ENCODE results near the gene SLC4A5.
"Not testable (repeated sequence)": the region's sequence is repeated elsewhere in the genome, so short reads cannot be mapped to it uniquely, and the experiment has no call there.

Gene SLC4A5

DNA sequence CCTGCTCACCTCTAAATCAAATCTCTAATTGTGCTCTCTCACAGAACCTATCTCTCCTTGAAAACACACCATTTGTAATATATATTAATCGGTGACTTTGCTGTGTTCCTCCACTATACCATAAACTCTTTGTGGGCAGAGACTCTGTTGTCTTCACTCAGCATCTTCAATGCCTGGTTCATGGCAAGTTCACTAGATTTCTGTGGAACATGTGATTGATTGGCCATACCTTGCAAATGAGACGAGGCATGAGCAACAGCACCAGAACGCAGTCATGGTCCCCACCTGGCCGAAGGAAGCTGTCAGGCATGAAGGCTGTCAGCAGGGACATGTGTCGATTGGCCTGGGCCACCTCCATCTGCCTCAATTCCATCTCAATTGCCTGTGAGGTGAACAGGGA, 25.3 kb upstream of the SLC4A5 start:
- DNase-seq (ENCODE audit: low read depth in 3 of 3, low spot score in 1 of 3): no peak

DNA sequence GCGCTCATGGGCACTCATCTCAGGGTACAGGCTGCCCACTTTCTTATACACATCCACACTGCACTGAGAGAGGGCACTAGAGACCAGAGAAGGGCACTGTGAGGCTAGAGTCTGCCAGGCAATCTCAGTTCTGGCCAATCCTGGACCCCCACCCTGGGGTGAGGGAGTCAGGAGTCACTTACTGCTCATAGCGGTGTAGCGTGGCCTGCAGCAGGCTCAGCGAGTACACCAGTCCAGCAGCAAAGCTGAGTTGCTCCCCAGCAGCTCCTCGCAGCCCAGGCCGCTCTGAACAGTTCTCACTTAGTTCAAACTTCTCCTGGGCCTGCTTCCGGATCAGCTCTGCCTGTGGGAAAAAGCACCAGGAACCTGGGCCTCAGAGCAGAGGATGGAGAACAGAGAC, 24.6 kb upstream of the SLC4A5 start:
- DNase-seq (ENCODE audit: low read depth in 3 of 3, low spot score in 1 of 3): no peak

DNA sequence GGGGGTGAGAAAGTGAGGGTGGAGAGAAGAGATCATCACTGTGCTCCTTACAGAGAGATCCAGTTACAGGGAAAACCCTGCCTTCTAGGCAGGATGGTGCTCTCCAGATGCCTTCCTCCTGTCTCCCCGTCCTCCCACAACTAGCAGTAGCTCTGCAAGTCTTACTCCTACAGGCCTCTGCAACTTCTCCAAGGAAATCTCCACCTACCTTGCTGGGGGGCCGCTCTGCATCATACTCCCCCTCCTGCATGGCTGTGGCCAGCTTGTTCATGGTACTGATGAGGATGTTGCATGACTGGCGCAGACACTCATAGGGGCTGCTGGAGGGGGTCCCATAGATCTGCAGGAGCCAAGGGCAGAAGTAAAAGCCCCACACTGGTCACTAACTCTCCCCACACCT, 22.8 kb upstream of the SLC4A5 start:
- DNase-seq (ENCODE audit: low read depth in 3 of 3, low spot score in 1 of 3): no peak

DNA sequence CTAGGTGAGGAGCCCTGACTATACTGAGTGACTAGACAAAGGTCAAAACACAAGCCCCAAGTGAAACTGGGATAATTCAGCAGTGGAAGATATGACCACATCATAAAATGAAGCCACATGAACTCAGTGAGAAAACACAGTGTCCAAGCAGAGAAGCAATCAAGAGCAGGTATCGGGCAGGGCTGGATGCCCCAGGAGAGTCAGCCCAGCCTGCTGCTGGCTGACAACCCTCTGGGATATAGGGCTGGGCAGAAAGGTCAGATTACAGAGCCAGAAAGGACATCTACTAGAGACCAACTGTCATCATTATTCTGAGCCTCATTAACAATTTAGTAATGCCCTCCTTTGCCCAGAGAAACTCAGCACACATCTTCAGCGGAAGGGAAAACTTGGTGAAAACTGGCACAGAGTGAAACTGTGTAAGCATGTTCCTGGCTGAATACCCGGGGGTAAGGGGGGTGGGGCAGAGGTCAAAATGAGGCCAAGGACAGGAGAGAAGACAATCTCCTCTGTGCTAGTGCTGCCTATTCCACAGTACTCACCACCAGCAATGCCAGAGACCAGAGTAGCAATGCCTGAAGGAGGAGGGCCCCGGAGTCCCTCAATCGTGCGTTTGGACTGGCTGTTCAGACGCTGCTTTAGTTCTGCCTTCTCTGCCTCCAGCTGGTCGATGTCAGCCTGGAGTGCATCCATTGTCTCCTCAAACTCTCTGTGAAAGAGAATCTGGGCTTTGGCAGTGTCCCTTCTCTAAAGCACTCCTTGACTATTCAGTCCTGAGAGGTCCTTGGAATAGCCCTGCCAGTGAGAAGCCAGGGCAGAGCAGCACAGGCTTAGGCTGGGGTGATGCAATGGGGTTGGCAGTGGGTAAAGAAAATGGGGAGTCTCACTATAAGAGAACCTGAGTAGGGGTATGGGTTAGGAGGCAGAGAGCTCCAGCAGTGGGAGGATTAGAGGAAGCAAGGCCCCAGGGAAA, 21.6 kb upstream of the SLC4A5 start:
- DNase-seq (ENCODE audit: low read depth in 3 of 3, low spot score in 1 of 3): no peak

DNA sequence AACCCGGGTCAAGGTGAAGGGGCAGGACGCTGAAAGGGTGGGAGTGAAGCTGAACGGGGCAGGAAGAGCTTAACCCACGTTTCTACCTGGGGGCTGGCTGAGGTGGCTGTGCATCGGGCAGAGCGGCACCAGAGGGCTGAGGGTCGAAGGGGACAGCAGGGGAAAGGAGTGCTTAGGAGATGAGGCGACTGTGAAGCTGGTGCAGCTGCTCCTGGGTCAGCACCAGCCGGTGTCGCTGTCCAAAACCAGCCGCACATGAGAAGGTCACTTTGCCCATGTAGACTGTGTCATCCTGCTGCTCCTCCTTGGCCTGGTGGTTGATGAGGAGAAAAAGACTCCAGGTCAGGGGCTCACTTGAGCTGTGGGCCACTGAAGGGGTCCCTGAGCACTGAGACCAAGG, 18.1 kb upstream of the SLC4A5 start:
- DNase-seq (ENCODE audit: low read depth in 3 of 3, low spot score in 1 of 3): no peak

DNA sequence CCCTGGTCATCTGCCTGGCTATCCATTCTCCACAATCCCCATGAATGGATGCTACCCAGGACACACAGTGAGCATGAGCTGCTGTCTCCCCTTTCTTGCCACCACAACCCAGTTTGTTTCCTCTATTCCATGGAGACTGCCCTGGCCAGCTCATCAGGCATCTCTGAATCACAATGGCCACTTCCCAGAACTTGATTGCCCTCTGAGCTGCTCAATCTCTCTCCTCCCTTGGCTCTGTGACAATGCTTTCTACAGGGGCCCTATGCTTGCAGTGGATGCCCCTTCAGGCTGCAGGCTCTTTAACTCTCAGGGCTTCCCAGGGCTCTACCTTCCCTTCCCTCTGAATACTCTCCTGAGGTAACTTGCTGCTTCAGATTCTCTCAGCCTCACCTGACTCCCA, 14.4 kb upstream of the SLC4A5 start:
- no peak for DNase-seq (ENCODE audit: low read depth in 3 of 3, low spot score in 1 of 3)

DNA sequence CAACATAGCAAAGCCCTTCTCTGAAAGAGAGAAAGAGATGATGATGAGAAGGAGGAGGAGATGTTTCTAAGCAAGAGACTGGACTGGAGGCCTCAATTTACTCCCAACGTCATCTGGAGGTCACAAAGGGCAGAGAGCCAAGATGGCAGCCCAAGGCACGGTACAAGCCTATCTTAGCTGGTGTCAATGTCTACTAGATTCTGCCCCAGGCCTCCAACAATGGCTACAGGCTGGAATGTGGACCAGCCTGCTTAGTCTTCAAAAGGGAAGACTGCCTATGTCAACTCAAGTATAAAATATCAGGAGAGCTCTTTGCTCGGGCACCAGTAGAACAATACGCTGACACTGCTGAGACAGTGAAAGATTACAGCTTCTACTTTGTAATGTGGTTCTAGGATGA, 6.7 kb upstream of the SLC4A5 start:
- no peak for DNase-seq (ENCODE audit: low read depth in 3 of 3, low spot score in 1 of 3)

DNA sequence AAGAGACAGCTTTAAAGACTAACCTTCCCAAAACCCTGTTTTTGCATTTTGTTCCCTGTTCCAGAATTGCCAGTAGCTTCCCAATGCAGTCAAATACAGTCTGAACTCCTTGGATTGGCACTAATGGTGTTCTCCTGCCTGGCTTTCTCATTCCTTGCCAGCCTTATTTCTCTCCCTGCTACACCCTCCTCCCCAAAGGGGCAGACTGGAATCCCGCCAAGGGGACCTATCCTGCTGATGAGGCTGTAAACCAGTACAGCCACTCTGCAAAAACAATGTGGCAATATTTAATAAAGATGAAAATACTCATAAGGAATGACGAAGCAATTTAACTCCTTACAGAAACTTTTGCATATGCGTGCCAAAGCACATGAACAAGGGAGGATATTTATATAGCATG, 4.5 kb upstream of the SLC4A5 start:
- no peak for DNase-seq (ENCODE audit: low read depth in 3 of 3, low spot score in 1 of 3)

DNA sequence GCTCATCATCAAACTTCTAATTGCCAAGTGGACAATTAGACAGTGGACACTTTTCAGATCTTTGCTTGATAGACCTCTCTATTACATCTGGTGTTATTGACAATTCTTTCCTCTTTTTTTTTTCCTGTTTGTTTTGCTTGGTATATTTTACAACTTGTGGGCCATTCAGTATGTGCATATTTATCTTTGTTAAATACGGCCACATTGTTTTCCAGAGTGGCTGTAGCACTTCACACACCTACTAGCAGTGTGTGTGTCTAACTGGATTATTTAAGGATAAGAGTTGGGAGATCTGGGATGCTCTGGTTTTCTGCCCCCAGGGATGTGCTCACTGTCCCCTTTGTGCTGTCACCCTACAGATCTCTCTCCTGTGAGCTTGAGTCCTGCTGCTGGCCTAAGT, 4.1 kb upstream of the SLC4A5 start:
- no peak for DNase-seq (ENCODE audit: low read depth in 3 of 3, low spot score in 1 of 3)

DNA sequence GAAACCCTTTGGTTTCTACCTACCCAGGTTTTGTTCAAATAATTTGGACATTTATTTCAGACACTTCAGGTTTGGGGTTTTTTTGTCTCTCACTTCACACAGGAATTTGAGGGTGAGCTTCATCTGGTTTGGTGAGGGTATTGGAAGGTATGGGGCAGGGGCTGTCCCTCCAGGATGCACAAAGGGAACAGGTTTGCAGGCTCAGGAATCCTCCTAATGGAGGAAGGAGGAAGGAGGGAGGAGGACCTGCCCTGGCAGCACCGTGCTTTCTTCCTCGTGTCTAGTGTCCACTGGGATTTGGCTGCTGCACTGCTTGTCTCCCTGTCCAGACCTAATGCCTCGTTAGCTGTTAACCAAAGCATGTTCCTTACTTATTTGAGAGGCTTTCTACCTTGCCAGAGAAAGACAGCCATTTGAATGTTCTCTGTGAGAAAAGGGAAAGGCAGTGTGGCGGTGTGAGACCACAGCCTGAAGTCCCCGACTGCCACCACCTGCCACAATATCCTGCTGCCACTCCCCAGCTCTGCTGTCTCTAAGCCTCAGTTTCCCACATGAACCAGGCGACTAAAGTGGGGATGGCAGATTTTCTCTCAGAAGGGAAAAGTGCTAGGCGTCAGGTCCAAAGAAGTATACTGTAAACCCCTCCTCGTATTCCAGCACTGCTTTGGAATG, 2.2 kb upstream of the SLC4A5 start:
- no peak for DNase-seq (ENCODE audit: low read depth in 3 of 3, low spot score in 1 of 3)

DNA sequence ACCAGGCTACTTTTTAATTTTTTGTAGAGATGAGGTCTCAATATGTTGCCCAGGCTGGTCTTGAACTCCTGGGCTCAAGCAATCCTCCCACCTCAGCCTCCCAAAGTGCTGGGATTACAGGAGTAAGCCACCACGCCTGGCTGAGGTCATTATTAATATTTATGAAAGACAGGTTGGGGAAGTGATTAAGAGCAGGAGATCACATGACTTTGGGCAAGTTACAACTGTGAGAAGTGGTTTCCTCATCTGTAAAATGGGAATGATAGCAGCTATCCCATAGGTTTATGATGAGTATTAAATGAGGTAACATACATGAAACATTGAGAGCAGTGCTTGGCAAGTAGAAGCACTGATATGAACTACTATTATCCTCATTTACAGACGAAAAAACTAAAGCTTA, 7.0 kb downstream of the SLC4A5 start:
- not testable (repeated sequence) for DNase-seq (ENCODE audit: low read depth in 3 of 3, low spot score in 1 of 3)

DNA sequence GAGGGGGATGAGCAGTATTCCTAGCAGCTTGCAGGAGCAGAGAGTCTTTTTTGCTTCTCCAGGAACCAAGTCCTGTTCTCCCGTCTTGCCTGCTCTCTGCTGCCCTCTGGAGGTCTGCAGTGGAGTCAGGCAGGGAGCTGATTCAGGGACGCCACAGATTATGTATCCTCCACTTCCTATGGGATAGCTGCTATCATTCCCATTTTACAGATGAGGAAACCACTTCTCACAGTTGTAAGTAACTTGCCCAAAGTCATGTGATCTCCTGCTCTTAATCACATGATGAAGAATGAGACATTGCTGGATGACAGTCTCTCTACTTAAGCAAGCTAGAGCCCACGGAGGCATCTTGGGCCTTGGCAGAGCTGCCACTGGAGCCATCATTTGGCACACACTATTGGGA, 8.3 kb downstream of the SLC4A5 start:
- peak; percentile 38 to 66 (median 50) for DNase-seq (ENCODE audit: low read depth in 3 of 3, low spot score in 1 of 3)

DNA sequence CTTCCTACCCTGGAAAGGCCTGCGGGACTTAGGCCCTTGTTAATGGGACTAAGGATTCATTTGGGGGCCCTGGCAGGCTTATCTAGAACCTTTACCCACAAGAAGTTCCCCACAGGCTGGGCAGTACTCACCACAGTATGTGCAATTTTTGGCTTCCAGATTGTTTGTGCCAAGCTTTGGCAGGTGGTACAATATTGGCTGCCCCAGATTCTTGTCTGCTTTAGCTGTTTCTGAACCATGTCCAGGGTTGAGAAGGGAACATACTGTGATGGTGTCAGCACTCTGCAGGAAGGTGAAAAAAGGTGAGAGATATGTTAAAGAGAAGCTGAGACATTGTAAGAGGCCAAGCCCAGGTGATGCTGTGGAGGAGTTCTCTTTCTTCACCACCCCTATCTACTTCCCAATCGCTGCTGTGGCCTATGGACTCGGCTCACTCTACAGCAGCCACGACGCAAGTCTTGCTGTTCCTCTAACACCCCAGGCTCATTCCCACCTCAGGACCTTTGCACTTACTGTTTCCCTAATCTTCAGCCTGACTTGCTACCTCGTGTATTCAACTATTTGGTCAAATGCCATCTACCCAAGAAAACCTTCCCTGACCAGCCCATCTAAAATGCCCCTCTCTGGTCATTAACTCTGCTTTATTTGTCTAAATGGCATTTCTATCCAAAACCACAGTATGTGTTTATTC, 9.2 kb downstream of the SLC4A5 start:
- DNase-seq (ENCODE audit: low read depth in 3 of 3, low spot score in 1 of 3): no peak

DNA sequence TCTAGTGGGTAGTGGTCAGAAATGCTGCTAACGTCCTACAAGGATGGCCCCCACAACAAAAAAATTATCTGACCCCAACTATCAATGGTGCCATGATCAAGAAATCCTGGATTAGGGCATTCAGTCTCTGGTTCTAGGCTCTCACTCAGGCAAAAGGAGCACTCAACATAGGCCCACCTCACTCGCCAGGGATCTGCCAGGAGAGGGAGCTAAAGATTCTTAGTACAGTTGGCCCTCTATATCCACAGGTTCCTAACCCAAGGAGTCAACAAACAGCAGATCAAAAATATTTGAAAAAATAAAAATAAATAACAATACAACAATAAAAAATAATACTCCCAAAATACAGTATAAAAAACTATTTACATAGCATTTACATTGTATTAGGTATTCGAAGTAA, 10.0 kb downstream of the SLC4A5 start:
- DNase-seq (ENCODE audit: low read depth in 3 of 3, low spot score in 1 of 3): no peak

DNA sequence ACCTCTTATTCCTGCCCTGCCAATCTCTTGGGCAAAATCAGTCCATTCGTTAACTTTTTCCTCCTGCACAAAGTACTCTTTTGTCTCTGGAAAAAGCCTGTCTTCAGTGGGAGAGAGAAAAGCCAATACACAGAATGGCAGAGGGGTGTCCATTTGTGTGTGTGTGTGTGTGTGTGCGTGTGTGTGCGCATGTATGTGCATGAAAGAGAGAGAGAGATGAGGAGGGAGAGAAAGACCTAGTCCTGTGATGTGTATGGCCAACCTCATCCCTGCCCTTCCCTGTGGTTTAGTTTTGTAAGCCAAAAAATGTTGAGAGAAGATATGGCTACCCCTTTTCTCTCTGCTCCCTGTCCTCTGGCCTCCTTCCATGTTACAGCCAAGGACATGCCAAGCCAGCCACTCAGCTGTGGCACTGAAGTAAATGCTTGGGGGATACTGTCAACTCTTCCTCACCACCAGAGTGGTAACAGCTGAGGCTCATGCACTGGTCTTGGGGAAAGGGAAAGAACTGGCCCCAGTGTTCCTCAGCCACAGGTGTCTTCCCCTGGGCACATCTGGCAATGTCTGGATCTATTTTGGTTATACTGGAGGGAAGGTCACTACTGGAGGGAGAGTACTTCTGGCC, 10.6 kb downstream of the SLC4A5 start:
- no peak for DNase-seq (ENCODE audit: low read depth in 3 of 3, low spot score in 1 of 3)

DNA sequence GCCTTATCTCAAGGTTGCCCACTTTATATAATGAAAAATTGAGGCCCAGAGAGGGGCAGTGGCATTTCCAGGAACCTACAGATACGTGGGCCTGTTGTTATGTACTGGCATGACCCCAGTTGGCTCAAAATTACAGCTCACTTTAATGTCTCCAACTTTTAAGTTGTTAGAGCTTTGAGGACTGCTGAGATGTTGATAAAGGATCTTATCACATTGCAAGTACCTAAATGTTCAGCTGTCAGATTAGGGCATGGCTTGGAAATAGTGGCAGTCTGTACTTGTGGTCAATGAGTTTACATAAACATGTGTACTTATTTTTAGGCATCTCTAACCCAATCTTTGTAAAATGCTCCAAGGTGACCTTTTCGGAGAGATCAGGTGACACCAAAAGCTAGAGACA, 14.6 kb downstream of the SLC4A5 start:
- DNase-seq (ENCODE audit: low read depth in 3 of 3, low spot score in 1 of 3): no peak

DNA sequence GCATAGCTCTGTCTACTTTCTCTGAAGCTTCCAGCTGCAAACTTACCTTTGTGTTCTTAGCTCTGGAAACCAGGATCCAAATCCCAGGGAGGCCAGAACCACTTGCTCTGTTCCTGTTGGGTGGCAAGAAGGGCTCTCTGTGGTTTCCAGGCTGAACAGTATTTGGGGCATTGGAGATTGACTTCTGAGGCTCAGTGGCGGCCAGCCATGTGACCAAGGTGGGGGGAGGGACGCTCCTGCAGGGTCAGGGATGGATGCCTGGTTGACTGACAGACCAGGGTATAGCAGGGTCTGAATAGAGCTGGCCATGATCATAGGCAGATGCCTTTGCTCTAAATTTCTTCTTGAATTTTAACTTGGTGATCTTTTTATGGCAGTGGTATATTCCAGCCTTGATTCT, 15.1 kb downstream of the SLC4A5 start:
- DNase-seq (ENCODE audit: low read depth in 3 of 3, low spot score in 1 of 3): no peak

DNA sequence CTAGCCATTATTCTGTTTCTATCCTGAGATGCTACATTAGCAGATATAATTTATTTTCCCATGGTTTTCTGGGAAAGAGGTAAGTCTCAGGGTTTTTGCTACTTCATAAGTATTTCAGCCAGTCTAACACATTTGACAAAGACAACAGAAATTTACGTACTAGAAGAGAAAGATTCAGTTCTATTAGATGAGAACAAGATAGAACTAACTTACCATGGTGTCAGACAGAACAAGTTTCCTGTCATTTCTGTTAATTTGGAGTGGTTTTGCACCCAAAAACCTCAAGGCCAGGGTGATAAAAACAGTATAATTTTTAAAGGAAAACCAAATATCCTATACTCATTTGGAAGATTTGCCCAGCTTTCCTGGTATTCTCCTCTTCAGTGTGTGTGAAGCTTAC, 15.6 kb downstream of the SLC4A5 start:
- no peak for DNase-seq (ENCODE audit: low read depth in 3 of 3, low spot score in 1 of 3)

DNA sequence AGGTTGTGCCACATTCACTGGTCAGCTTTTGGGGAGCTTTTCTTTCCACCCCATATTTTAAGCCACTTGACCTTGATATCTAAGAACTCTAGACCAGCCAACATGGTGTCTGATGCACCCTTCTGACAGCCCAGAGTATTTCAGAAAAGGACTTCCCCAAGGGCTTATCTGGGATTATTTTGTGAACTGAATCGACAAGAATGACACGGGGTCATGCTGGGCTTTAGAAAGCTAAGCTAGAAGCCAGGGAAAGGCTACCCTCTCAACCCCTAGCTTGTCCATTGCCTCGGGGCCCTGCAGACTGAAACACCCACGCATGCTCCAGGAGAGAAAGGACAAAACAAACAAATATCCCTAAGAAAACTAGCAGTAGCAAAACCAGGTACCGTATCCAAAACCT, 16.0 kb downstream of the SLC4A5 start:
- DNase-seq (ENCODE audit: low read depth in 3 of 3, low spot score in 1 of 3): no peak

DNA sequence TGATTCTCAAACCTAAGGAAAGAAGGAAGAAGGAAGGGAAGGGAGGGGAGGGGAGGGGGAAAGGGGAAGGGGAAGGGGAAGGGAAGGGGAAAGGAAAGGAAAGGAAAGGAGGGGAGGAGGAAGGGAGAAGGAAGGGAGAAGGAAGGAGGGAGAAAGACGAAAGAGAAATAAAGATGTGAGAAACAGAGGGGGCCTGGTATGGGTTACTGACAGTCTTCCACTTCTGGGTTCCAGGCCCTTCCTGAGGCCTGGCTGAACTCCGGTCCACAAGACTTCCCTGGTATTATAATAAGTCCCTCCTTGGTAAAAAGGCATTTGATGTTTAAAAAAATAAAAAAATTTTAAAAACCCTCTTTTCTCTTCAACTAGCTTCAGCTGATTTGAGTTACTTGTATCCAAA, 17.4 kb downstream of the SLC4A5 start:
- DNase-seq (ENCODE audit: low read depth in 3 of 3, low spot score in 1 of 3): no peak

DNA sequence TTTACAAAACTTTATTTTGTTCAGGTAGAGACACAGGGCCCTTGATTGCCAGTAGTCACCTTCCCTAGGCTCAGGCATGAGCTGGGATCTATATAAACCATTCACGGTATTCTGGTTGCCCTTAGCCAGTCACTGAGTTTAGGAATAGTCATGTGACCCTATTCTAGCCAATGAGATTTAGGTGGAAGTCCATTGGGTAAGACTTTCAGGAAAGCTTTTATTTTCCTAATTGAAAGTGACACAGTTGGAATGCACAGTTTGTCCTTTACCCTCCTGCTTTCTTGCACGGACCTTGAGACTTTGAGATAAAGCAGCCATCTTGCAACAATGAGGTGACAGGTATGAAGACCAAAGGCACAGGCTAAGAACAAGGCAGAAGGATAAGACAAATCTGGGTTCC, 21.5 kb downstream of the SLC4A5 start:
- no peak for DNase-seq (ENCODE audit: low read depth in 3 of 3, low spot score in 1 of 3)

DNA sequence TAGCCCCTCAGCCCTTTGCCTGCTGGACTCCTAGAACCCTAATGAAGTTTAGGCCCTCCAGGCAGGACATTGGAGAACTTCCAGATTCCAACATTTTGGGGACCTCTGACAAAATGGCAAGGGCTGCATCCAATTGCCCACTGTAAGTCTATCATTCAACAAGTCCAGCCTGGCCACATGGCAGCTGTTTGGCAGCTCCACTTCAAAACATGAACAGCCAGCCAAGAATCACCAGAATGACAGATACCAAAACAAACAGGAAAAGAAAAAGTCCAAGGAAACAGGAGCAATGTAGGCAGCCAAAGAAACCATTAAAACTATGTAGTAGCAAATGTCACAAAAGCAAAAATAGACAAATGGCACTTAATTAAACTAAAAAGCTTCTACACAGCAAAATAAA, 25.5 kb downstream of the SLC4A5 start:
- no peak for DNase-seq (ENCODE audit: low read depth in 3 of 3, low spot score in 1 of 3)

Measured in stimulated activated CD4-positive, alpha-beta T cell treated with anti-CD3 and anti-CD28 coated beads, TNF-alpha, amount 100 ng/mL, for 1 hour (primary cell).